Measurements from ENCODE around the gene MTMR11. TPM values are rescaled to one million over a fixed set of nuclear protein-coding genes. Genes with fewer than 3 reads are reported as not detected.

MTMR11 gene, protein sequence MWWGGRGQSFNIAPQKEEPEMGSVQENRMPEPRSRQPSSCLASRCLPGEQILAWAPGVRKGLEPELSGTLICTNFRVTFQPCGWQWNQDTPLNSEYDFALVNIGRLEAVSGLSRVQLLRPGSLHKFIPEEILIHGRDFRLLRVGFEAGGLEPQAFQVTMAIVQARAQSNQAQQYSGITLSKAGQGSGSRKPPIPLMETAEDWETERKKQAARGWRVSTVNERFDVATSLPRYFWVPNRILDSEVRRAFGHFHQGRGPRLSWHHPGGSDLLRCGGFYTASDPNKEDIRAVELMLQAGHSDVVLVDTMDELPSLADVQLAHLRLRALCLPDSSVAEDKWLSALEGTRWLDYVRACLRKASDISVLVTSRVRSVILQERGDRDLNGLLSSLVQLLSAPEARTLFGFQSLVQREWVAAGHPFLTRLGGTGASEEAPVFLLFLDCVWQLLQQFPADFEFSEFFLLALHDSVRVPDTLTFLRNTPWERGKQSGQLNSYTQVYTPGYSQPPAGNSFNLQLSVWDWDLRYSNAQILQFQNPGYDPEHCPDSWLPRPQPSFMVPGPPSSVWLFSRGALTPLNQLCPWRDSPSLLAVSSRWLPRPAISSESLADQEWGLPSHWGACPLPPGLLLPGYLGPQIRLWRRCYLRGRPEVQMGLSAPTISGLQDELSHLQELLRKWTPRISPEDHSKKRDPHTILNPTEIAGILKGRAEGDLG
- 1 to 10 TPM in 2 of 3 donors, under 1 TPM in 1; 0.17 to 4.8 (median 1.7) TPM for polyA plus RNA-seq

GRCh38 chr1:149936170-149936991 lies at the start of gene MTMR11:
Gene MTMR11, minus strand, starts transcription at chr1:149936879. Its CDS starts 232 bp downstream, at chr1:149936647.
- peaks cover 0 to 4% of the 10 kb centered on the region in 2 donors for H3K4me1 Mint-ChIP-seq
- H3K27me3 Mint-ChIP-seq (ENCODE audit: low read depth in 3 of 3): peaks cover 0 to 4% (median 3%) of the 10 kb centered on the region in 3 donors
- no peak for DNase-seq
- H3K27ac Mint-ChIP-seq: no peak within 1 kb of the TSS
- H3K9me3 Mint-ChIP-seq: peaks cover 0 to 2% (median 0%) of the 10 kb centered on the region in 6 donors
- H3K4me3 Mint-ChIP-seq: no peak within 1 kb of the TSS
- H3K36me3 Mint-ChIP-seq: no peaks in the 10 kb centered on the region

GRCh38 chr1:149979972-149980540 lies 43.4 kb upstream of the MTMR11 start:
- Mint-ChIP-seq H3K9me3 (no peaks in the 10 kb centered on the region), H3K36me3 (peaks cover 6 to 17% (median 9%) of the 10 kb centered on the region in 3 donors), H3K4me3 (no peak overlapping the region), H3K27ac (peak overlapping the region in 5 of 6 donors; percentile 36 to 64 (median 50)), H3K4me1 (peaks cover 12 to 48% of the 10 kb centered on the region in 2 donors), H3K27me3 (ENCODE audit: low read depth in 3 of 3) (no peaks in the 10 kb centered on the region)
- DNase-seq: no peak

DNA sequence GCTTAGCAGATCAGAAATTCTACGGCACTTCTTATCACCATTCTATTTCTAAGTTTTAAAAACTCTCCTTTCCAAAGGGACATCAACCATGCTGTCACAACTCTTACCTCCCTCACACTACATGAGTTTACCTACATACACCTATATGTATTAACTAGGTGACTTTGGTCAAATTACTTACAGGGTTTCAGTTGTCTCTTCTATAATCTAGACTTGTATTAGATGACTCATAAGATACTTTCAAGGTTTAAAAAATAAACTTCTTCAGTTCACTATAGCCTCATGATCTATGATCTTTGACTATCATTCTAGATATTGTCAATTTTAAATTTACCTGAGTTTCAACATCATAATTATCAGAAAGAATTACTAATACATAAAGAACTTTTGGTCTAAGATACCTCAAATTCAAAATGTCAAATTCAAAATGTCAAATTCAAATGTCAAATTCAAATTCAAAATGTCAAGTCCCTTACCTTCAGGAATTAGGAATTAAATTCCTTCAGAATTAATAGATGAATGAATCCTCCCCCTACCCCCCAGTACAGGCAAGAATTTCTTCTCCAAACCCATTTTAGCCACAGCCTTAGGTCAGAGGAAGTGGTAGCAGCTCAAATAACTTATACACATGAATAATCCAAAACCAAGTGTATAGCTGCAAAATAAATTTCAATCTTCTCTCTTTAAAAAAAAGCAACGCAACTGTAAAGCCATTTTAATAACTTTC lies 42.7 kb upstream of the MTMR11 start:
- no peak overlapping the region for H3K4me3 Mint-ChIP-seq
- peaks cover 12 to 42% of the 10 kb centered on the region in 2 donors for H3K4me1 Mint-ChIP-seq
- no peaks in the 10 kb centered on the region for H3K9me3 Mint-ChIP-seq
- H3K27me3 Mint-ChIP-seq (ENCODE audit: low read depth in 3 of 3): no peaks in the 10 kb centered on the region
- peak overlapping the region; percentile 4 to 64 (median 50) for H3K27ac Mint-ChIP-seq
- peaks cover 9 to 15% (median 12%) of the 10 kb centered on the region in 3 donors for H3K36me3 Mint-ChIP-seq
- no peak for DNase-seq

- DNase-seq: no peak
- Mint-ChIP-seq H3K27me3 (ENCODE audit: low read depth in 3 of 3) (no peaks in the 10 kb centered on the region), H3K4me1 (peaks cover 12 to 36% of the 10 kb centered on the region in 2 donors), H3K36me3 (peaks cover 14 to 17% (median 16%) of the 10 kb centered on the region in 3 donors), H3K27ac (no peak overlapping the region), H3K4me3 (no peak overlapping the region), H3K9me3 (no peaks in the 10 kb centered on the region)
These were observed 41.9 kb upstream of the MTMR11 start for GRCh38 chr1:149978547-149979023.

DNA sequence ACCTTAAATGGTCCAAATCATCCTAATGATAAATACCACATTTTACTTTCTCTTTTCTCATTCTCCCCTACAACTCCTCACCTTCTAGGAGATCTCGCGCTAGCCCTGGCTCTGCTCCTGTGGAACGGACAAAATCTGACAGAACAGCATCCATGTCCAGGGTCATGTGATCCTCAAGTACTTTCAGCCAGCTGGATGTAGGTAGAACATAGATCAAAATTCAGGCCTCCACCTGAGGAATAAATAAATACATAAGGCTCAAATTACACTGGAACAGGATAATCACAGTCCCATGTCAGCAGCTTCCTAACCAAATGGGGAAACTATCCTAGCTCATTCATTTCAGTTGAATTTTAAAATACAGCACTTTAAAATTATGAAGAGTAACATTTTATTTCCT lies 40.7 kb upstream of the MTMR11 start:
- Mint-ChIP-seq H3K27me3 (ENCODE audit: low read depth in 3 of 3) (no peaks in the 10 kb centered on the region), H3K36me3 (peaks cover 17 to 21% (median 21%) of the 10 kb centered on the region in 3 donors), H3K4me3 (no peak overlapping the region), H3K9me3 (no peaks in the 10 kb centered on the region), H3K4me1 (peaks cover 12 to 32% of the 10 kb centered on the region in 2 donors), H3K27ac (no peak overlapping the region)
- DNase-seq: no peak

DNA sequence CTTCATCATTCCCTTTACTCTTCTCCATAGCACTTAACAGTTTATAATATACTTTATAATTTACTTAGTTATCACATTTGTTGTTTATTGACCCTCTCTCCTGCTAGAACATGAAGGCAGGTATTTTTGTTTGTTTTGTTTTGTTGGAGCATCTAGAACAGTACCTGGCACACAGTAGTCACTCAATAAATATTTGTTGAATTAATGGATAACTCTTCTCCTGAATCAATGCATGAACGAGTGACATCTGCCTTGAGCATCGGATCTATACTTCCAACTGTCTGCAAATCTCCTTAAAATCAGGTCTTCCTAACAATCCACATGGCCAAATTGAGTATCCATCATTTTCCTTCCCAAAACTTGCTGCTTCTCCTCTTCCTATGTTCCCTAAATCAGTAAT lies 35.9 kb upstream of the MTMR11 start:
- peaks cover 28 to 29% (median 29%) of the 10 kb centered on the region in 3 donors for H3K36me3 Mint-ChIP-seq
- H3K4me3 Mint-ChIP-seq: no peak overlapping the region
- H3K27me3 Mint-ChIP-seq (ENCODE audit: low read depth in 3 of 3): no peaks in the 10 kb centered on the region
- peaks cover 0 to 5% of the 10 kb centered on the region in 2 donors for H3K4me1 Mint-ChIP-seq
- DNase-seq: no peak
- H3K27ac Mint-ChIP-seq: peak overlapping the region in 2 of 6 donors; percentile 17 to 73
- H3K9me3 Mint-ChIP-seq: no peaks in the 10 kb centered on the region

GRCh38 chr1:149967646-149968045 lies 31.0 kb upstream of the MTMR11 start:
- Mint-ChIP-seq H3K36me3 (peaks cover 14 to 37% (median 33%) of the 10 kb centered on the region in 3 donors), H3K4me1 (no peaks in the 10 kb centered on the region), H3K27ac (no peak overlapping the region)

GRCh38 chr1:149967041-149967440 lies 30.4 kb upstream of the MTMR11 start:
- no peak overlapping the region for H3K4me3 Mint-ChIP-seq
- DNase-seq: no peak
- peak overlapping the region in 1 of 6 donors; percentile 55 for H3K27ac Mint-ChIP-seq
- H3K36me3 Mint-ChIP-seq: peaks cover 9 to 37% (median 30%) of the 10 kb centered on the region in 3 donors
- H3K9me3 Mint-ChIP-seq: no peaks in the 10 kb centered on the region
- H3K4me1 Mint-ChIP-seq: peaks cover 0 to 4% of the 10 kb centered on the region in 2 donors
- H3K27me3 Mint-ChIP-seq (ENCODE audit: low read depth in 3 of 3): no peaks in the 10 kb centered on the region

More at GRCh38 chr1:149967646-149968045, 31.0 kb upstream of the MTMR11 start:
- DNase-seq: no peak
- Mint-ChIP-seq H3K27me3 (ENCODE audit: low read depth in 3 of 3) (no peaks in the 10 kb centered on the region), H3K9me3 (no peaks in the 10 kb centered on the region), H3K4me3 (no peak overlapping the region)

GRCh38 chr1:149966405-149966804 lies 29.7 kb upstream of the MTMR11 start:
- H3K9me3 Mint-ChIP-seq: no peaks in the 10 kb centered on the region
- peaks cover 5 to 9% of the 10 kb centered on the region in 2 donors for H3K4me1 Mint-ChIP-seq
- H3K27me3 Mint-ChIP-seq (ENCODE audit: low read depth in 3 of 3): no peaks in the 10 kb centered on the region
- no peak overlapping the region for H3K27ac Mint-ChIP-seq
- no peak for DNase-seq
- no peak overlapping the region for H3K4me3 Mint-ChIP-seq
- H3K36me3 Mint-ChIP-seq: peaks cover 9 to 32% (median 29%) of the 10 kb centered on the region in 3 donors

- peaks cover 9 to 26% (median 24%) of the 10 kb centered on the region in 3 donors for H3K36me3 Mint-ChIP-seq
- DNase-seq: no peak
- H3K4me3 Mint-ChIP-seq: no peak overlapping the region
These were observed 28.8 kb upstream of the MTMR11 start for GRCh38 chr1:149965440-149965839.

GRCh38 chr1:149963358-149963757 lies 26.7 kb upstream of the MTMR11 start:
- H3K4me3 Mint-ChIP-seq: no peak overlapping the region
- no peaks in the 10 kb centered on the region for H3K27me3 Mint-ChIP-seq (ENCODE audit: low read depth in 3 of 3)
- peaks cover 18 to 38% (median 34%) of the 10 kb centered on the region in 3 donors for H3K36me3 Mint-ChIP-seq
- peaks cover 0 to 2% (median 0%) of the 10 kb centered on the region in 6 donors for H3K9me3 Mint-ChIP-seq
- peak overlapping the region in 3 of 6 donors; percentile 2 to 40 (median 17) for H3K27ac Mint-ChIP-seq
- DNase-seq: no peak
- H3K4me1 Mint-ChIP-seq: peaks cover 5 to 9% of the 10 kb centered on the region in 2 donors

More at GRCh38 chr1:149965440-149965839, 28.8 kb upstream of the MTMR11 start:
- no peaks in the 10 kb centered on the region for H3K9me3 Mint-ChIP-seq
- H3K27me3 Mint-ChIP-seq (ENCODE audit: low read depth in 3 of 3): no peaks in the 10 kb centered on the region
- peaks cover 5 to 9% of the 10 kb centered on the region in 2 donors for H3K4me1 Mint-ChIP-seq
- H3K27ac Mint-ChIP-seq: peak overlapping the region in 1 of 6 donors; percentile 72

GRCh38 chr1:149962736-149963135 lies 26.1 kb upstream of the MTMR11 start:
- H3K36me3 Mint-ChIP-seq: peaks cover 20 to 42% (median 35%) of the 10 kb centered on the region in 3 donors
- H3K4me3 Mint-ChIP-seq: no peak overlapping the region
- peak overlapping the region in 3 of 6 donors; percentile 2 to 64 (median 17) for H3K27ac Mint-ChIP-seq
- no peaks in the 10 kb centered on the region for H3K27me3 Mint-ChIP-seq (ENCODE audit: low read depth in 3 of 3)
- DNase-seq: no peak
- H3K4me1 Mint-ChIP-seq: peaks cover 5 to 9% of the 10 kb centered on the region in 2 donors
- peaks cover 0 to 2% (median 0%) of the 10 kb centered on the region in 6 donors for H3K9me3 Mint-ChIP-seq
